AG04449 (cell line): ENCODE data around the gene ST14.
"Not testable (repeated sequence)": the region's sequence is repeated elsewhere in the genome, so short reads cannot be mapped to it uniquely, and the experiment has no call there.

Experiments used
- CTCF ChIA-PET: fragments of 350-600 bp; formaldehyde crosslinking; extraction: SDS; loops from one replicate; lab custom pipeline; 2021; ENCODE audit warnings: antibody characterized with exemption; lab: Yijun Ruan, JAX
- POLR2A ChIA-PET: fragments of 400-600, 350-600 bp; formaldehyde crosslinking; extraction: SDS; loops from one replicate; lab custom pipeline; 2020; ENCODE audit warnings: antibody characterized with exemption, inconsistent platforms; lab: Yijun Ruan, JAX
- DNase-seq: peaks from one replicate; pipeline ENCODE4 v3.0.0-alpha.2; 2010; ENCODE audit warnings: low read depth, low spot score
- H3K4me3 ChIP-seq: 2 replicates; pipeline ENCODE4 v1.5.1; 2011; ENCODE audit warnings: low read depth, mild to moderate bottlenecking, control low read depth, low read length
- TF ChIP-seq, protein P1 (sequence below): IDR thresholded peaks from one replicate; pipeline ENCODE4 v1.5.1; 2011; ENCODE audit warnings: mild to moderate bottlenecking, moderate library complexity, low read length, control low read depth, inconsistent platforms; ENCODE audit not compliant: insufficient read depth; ENCODE audit errors: missing control alignments

Gene ST14

GRCh38 chr11:130188585-130189347, 29.2 kb downstream of the ST14 start:
- ChIA-PET POLR2A (no interaction called here), CTCF (no interaction called here)
- no peak for DNase-seq
- TF ChIP-seq, protein P1, sequence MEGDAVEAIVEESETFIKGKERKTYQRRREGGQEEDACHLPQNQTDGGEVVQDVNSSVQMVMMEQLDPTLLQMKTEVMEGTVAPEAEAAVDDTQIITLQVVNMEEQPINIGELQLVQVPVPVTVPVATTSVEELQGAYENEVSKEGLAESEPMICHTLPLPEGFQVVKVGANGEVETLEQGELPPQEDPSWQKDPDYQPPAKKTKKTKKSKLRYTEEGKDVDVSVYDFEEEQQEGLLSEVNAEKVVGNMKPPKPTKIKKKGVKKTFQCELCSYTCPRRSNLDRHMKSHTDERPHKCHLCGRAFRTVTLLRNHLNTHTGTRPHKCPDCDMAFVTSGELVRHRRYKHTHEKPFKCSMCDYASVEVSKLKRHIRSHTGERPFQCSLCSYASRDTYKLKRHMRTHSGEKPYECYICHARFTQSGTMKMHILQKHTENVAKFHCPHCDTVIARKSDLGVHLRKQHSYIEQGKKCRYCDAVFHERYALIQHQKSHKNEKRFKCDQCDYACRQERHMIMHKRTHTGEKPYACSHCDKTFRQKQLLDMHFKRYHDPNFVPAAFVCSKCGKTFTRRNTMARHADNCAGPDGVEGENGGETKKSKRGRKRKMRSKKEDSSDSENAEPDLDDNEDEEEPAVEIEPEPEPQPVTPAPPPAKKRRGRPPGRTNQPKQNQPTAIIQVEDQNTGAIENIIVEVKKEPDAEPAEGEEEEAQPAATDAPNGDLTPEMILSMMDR, result no peak
- no peak overlapping the region for H3K4me3 ChIP-seq

GRCh38 chr11:130189492-130190210, 30.1 kb downstream of the ST14 start:
- DNase-seq, result no peak
- TF ChIP-seq, protein P1, result no peak
- ChIA-PET CTCF (no interaction called here), POLR2A (no interaction called here)
- no peak overlapping the region for H3K4me3 ChIP-seq

DNA sequence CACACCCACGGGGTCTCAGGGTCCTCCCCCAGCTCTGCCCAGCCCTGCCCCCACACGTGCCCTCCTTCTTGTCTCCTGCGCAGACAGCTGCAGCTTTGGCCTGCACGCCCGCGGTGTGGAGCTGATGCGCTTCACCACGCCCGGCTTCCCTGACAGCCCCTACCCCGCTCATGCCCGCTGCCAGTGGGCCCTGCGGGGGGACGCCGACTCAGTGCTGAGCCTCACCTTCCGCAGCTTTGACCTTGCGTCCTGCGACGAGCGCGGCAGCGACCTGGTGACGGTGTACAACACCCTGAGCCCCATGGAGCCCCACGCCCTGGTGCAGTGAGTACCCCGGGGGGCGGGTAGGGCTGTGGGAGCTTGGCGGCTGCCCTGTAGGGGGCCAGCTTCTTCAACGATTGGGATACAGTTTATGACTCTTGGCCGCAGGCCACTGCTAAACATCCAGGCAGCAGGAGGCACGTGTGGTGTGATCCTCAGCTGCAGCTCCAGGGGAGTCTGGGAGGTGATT, 30.8 kb downstream of the ST14 start:
- no peak for DNase-seq
- H3K4me3 ChIP-seq, result no peak overlapping the region
- CTCF ChIA-PET, result no interaction called here
- TF ChIP-seq, protein P1, result no peak
- POLR2A ChIA-PET, result no interaction called here

DNA sequence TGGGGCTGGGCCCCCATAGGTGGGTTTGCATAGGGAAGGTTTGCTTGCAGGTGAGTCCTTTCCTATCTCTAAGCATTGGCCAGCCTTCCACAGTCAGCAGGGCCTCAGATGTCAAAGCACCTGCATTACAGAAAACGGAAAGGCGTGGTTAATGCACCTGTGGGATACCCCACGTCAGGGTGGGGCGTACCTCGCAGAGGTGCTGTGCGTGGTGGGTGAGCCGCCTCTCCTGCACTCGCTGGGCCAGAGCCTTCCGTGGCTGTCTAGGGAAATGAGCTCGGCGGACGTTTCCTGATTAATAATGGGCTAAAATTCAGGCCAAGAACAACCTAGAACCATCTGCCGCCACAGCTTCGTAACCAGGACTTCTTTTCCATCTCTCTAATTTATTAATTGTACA, 32.3 kb downstream of the ST14 start:
- ChIA-PET POLR2A (no interaction called here), CTCF (no interaction called here)
- TF ChIP-seq, protein P1, result no peak

DNA sequence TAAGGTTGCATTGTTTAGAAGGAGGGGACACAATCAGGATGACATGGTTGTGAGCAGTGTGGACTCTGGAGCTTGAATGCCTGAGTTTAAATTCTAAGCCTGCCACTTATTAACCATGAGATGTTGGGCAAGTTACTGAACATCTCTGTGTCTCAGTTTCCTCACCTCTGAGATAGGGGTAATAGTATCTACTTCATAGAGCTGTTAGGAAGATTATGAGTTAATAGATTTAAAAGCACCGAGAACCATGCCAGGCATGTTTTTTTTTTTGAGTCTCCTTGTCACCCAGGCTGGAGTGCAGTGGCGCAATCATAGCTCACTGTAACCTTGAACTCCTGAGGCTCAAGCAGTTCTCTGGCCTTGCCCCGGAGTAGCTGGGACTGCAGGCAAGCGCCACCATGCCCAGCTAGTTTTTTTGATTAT, 33.3 kb downstream of the ST14 start:
- POLR2A ChIA-PET, result no interaction called here
- H3K4me3 ChIP-seq, result no peak overlapping the region
- TF ChIP-seq, protein P1, result no peak
- CTCF ChIA-PET, result no interaction called here
- no peak for DNase-seq

More for the DNA sequence above, 32.3 kb downstream of the ST14 start:
- no peak for DNase-seq
- no peak overlapping the region for H3K4me3 ChIP-seq

GRCh38 chr11:130193551-130193950, 34.0 kb downstream of the ST14 start:
- POLR2A ChIA-PET, DNase-seq, H3K4me3 ChIP-seq, CTCF ChIA-PET: not testable (repeated sequence)
